SKM-1 (cell line): Measurements from ENCODE around the gene SPANXN2.
"Not testable (repeated sequence)": the region's sequence is repeated elsewhere in the genome, so short reads cannot be mapped to it uniquely, and the experiment has no call there.

ENCODE experiments used
- DNase-seq: peaks from one replicate; lab custom pipeline; 2025; ENCODE audit not compliant: unreplicated experiment; lab: John Stamatoyannopoulos, UW

The SPANXN2 gene, protein sequence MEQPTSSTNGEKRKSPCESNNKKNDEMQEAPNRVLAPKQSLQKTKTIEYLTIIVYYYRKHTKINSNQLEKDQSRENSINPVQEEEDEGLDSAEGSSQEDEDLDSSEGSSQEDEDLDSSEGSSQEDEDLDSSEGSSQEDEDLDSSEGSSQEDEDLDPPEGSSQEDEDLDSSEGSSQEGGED

DNA sequence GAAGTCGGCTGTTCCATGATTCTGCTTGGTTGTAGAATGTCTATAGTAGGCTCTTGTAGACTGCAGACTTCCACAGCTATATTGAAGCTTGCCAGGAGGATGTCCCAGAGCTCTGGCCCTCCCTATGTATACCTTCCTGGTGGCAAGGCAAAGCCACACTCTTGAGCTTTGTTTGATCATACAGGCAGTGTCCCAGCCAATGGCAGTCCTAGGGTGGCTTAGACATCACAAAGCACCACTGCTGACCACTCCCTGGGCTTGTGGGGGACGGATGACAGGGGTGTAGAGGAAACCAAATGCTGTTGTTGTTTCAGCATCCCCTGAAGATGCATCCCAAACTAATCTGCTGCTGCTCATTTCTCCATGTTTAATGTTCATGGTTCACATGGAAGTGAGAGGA is at the start of gene SPANXN2:
TSS of gene SPANXN2 (minus strand) at position 101 of the 400 bp plus-strand sequence. CDS start at position 17, 84 bp downstream.
- not testable (repeated sequence) for DNase-seq

- no peak for DNase-seq
Measured at GRCh38 chrX:143768976-143769375, 48.4 kb upstream of the SPANXN2 start.

DNA sequence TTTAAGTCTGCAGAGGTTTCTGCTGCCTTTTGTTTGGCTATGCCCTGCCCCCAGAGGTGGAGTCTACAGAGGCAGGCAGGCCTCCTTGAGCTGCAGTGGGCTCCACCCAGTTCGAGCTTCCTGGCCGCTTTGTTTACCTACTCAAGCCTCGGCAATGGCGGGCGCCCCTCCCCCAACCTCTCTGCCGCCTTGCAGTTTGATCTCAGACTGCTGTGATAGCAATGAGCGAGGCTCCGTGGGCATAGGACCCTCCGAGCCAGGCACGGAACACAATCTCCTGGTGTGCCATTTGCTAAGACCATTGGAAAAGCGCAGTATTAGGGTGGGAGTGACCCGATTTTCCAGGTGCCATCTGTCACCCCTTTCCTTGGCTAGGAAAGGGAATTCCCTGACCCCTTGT is 47.2 kb upstream of the SPANXN2 start:
- DNase-seq: not testable (repeated sequence)

GRCh38 chrX:143757887-143758286 is 37.3 kb upstream of the SPANXN2 start:
- no peak for DNase-seq

GRCh38 chrX:143757375-143757774 is 36.8 kb upstream of the SPANXN2 start:
- DNase-seq: no peak

DNA sequence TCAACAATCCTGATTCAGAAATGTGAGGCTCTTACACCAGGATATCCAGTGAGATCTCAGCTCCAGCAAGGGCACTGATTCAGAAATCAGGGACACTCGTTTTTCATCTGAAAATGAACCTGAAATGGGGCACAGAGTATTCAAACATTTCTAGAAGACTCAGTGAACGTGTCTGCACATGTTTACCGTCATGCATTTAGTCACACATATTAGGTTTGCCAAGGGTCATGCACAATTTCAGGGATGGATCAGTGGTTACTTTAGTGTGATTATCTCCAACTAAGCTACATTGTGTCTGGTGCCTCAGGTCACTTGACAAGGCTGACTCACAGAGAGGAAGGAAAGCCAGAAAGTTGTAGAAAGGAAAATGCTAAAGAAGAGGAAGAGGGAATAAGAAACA is 33.6 kb upstream of the SPANXN2 start:
- no peak for DNase-seq

DNA sequence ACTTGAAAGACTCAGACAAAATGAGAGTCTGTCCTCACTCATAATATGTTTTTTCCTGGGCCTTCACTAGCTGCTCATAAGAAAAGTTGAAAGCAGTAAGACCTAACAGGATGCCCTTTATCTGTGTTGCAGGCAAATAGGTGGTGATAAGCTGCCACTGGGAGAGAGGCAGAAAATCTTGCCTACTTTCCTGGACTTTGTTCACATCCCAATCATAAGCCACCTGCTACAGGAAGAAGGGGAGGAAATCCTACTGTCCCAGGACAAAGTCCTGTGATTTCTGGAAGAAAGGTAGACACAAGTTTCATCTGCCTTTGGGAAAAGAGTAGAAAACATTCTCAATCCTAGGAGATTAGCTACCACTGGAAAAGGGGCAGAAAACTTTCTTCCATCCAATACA is 13.3 kb upstream of the SPANXN2 start:
- no peak for DNase-seq

- no peak for DNase-seq
Measured at GRCh38 chrX:143726296-143726695, 5.7 kb upstream of the SPANXN2 start.

- DNase-seq: no peak
Measured at GRCh38 chrX:143701460-143701859, 19.1 kb downstream of the SPANXN2 start.

DNA sequence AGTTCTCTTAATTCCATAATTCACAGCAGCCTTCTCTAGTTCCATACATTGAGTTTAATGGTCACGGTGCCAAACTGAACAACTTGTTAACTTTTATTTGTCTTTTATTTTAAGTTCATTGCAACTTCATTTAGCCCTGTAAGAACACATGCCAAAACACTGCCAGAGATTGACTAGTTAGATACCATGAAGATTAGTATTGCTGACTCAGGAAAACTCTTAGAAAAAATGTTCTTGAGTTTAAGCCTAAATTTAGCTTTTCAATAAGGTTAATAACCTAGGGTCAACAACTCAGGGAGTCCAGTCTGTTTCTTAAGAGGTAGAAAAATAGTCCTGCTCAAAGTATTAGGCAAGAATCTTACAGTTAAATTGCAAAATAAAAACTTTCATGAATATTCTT is 25.7 kb downstream of the SPANXN2 start:
- no peak for DNase-seq

DNA sequence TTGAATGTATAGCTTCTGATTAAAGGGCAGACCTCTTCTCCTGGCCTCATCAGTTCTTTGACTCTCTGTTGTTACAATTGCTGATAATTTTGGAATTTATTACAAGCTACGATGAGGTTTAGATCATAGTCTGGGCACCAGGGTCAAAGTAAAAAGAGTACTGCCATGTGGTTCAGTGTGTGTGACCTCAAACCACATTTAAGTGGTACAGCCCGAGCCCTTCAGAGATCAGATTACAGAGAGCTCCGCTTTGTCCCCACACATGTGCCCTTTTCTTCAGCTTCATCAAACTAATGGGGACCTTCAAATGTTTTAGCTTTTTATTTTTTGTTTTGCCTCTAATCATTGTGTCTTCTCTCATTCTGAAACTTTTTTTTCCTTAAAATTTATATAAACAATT is 37.1 kb downstream of the SPANXN2 start:
- no peak for DNase-seq

DNA sequence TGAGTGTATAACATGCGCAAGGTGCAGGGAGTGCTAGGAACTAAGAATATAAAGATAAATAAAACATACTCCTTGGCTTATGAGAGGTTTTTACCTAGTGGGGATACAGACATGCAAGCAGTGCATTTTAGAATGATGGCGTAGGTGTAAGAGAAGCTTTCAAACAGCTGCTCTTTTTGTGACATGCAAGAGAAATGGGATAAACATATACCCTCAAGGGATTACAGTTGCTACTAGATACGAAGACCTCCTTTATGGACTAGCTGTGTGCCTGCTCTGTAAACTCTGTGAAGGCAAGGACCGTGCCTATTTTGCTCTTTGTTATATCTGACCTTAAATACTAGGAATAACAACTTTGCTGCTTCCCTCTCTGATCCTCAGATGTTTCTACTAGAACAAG is 45.6 kb downstream of the SPANXN2 start:
- no peak for DNase-seq

DNA sequence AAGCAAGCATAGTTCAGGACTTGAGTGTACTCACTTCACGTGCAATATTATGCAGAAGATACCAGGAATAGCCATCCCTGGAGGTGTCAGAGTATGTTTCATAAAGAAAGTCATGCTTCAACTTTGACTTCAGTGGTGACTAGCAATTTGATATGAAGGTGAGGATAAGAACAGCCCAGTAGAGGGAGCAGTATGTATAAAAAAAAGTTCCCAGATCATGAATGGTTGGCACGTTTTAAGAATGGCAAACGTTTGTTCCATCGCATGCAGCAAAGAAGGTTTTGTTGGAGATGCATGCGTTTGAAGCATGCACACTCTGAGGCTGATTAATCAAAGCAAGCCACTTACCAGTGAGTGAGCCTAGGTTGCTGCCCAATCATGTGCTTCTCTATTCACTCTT is 51.2 kb downstream of the SPANXN2 start:
- no peak for DNase-seq

- DNase-seq: no peak
Measured at GRCh38 chrX:143664302-143664701, 56.2 kb downstream of the SPANXN2 start.

- DNase-seq: no peak
Measured at GRCh38 chrX:143663755-143664154, 56.8 kb downstream of the SPANXN2 start.
